HG03460 (cell line): ENCODE measurements around the gene CFD.

ENCODE experiments used
- ATAC-seq: cut with Tn5 transposase; IDR thresholded peaks from one replicate; pipeline ENCODE4 v1.9.1; 2021; ENCODE audit not compliant: unreplicated experiment

CFD gene

DNA sequence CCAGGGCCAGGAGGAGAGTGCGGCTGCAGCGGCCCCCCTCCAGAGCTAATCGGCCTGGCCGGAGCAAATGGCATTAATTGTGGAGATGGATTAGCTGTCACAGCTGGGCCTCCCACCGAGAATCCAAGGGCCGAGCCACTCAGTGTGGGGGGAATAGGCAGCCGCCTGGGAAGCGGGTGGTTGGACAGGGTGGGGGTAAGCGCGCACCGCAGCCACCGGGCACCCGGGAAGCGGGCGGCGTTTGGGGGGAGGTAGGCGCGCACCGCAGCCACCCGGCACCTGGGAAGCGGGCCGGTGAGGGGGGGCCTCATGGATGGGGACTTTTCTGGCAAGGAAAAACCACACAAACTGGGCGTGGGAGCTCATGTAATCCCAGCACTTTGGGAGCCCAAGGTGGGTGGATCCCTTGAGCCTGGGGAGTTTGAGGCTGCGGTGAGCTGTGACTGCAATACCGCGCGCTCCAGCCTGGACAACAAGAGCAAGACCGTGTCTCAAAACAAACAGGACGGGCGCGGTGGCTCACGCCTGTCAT, 43.9 kb downstream of the CFD start:
- ATAC-seq = no peak

DNA sequence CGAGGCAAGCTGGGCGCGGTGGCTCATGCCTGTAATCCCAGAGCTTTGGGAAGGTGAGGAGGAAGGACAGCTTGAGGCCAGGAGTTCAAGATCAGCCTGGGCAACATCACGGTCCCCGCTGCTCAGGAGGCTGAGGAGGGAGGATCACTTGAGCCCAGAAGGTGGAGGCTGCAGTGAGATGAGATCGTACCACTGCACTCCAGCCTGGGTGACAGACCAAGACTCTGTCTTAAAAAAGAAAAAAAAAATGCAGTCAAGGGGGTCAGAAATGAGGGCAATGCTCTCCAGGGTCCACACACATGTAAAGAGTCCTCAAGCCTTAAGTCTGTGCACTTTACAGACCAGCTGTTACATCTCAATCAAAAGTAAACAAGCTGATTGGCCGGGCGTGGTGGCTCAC, 45.1 kb downstream of the CFD start:
- no peak for ATAC-seq

DNA sequence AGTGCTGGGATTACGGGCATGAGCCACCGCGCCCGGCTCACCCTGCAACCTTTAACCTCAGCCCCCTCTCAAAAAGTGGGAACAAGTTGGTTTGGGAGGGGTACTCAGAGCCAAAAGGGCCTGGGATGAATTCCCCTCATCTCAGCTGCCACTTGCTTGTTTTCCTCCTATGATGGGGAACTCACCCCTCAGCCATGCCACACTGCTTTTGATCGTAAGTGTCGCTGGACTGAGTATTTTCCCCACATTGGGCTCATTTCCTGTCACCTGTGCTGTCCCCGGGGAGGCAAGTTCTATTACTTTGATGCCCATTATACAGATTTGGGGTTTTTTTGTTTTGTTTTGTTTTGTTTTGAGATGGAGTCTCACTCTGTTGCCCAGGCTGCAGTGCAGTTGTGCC, 47.0 kb downstream of the CFD start:
- no peak for ATAC-seq

DNA sequence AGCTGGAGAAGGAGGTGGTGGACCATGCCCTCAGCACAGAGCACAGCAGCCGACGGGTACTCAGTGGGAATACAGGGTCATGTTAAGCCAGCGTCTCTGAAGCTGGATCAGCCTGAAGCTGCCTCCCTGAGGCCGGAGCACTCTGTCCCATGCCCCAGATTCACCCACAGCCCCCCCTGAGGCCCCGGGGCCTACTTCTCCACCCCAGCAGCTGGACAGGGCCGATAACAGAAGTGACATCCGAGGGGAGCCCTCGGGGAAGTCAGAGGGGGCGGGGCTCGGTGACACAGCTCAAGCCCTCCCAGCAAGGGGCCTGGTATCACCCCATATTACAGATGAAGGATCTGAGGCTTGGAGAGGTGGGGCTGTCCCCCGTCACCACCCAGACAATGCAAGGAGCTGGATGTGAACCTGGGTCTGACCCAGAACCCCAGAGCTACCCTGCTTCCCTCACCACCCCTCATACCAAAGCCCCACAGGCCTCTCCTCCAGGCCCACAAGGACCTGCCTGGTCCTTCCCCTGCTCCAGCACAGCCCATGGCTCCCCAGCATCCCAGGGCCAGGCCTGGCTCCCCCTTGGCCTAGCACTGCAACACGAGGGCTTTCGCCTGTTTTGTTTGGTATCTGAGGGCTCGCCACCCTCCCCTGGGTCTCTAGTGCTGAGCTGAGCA, 47.9 kb downstream of the CFD start:
- ATAC-seq = no peak

DNA sequence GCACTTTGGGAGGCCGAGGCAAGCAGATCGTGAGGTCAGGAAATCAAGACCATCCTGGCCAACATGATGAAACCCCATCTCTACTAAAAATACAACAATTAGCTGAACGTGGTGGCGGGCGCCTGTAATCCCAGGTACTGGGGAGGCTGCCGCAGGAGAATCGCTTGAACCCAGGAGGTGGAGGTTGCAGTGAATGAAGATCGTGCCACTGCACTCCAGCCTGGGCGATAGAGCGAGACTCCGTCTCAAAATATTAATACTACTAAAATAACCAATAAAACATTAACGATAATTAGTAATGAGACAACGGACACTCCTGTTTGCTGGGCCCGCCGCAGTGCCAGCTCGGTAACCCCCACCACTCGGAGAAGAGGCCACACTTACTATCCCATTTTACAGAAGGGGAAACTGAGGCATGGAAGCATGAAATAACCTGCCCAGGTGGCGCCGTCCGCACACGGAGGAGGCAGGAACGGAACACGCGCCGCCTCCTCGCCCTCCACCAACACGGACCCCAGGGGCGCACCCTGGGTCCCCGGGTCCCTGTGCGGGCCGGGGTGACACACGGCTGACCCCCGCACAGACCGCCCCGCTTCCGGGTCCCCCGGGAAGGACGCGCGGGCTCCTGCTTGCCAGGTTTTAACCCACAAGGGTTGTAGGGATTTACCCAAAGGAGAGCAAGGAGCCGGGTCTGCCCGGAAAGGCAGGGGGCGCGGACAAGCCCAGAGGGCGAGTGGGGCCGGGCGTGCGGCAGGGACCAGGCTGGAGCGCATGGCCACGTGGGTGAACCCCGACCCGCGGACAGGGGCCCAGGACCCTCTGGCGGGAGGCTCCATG, 52.0 kb downstream of the CFD start:
- ATAC-seq = no peak

DNA sequence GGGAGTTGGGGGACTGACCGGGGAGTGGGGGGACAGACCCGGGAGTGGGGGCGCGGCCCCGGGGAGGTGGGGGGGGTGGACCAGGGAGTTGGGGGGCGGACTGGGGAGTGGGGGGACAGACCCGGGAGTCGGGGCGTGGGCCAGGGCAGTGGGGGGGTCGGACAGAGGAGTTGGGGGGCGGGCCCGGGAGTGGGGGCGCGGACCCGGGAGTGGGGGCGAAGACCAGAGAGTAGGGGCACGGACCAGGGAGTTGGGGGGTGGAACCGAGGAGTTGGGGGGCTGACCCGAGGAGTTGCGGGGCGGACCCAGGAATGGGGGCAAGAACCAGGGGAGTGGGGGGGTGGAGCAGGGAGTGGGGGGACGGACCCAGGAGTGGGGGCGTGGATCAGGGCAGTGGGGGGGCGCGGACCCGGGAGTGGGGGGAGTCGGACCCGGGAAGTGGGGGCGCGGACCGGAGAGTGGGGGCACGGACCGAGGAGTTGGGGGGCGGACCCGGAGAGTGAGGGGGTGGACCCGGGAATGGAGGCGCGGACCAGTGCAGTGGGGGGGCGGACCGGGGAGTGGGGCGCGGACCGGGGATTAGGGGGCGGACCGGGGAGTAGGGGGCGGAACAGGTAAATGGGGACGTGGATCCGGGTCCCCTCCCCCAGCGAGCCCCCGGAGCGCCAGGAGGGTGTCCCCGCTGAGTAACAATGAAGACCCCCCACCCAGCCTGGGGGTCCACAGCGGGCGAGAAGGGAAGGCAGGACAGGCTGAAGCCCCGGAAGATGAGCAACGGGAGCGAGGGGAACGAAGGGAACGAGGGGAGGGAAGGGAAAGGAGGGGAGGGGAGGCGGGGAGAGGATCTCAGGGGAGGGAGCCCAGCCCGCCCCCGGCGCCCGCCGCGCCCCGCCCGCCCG, 53.0 kb downstream of the CFD start:
- no peak for ATAC-seq
